HCT116 (cell line): ENCODE measurements around the gene DNAAF5. TPM values are rescaled to one million over a fixed set of nuclear protein-coding genes. Genes with fewer than 3 reads are reported as not detected.

Source experiments
- ATAC-seq: fragments of 200-7000 bp; cut with Tn5 transposase; 2 replicates; pipeline ENCODE4 v1.9.1; 2020; ENCODE audit warnings: mild to moderate bottlenecking, moderate library complexity
- BruUV-seq: library from RNA; stranded (reverse); fragments of 400-500 nt; replicated peaks from 2 replicates; lab custom pipeline; 2021; lab: Mats Ljungman, UMichigan
- CTCF ChIA-PET: fragments of 300-600 bp; sonication (Branson Sonifier 250); formaldehyde crosslinking; loops from one replicate; lab custom pipeline; 2021; ENCODE audit warnings: antibody characterized with exemption; lab: Charles Lee
- POLR2A ChIA-PET: fragments of 300-600, 350-600 bp; sonication (Branson Sonifier 250); formaldehyde crosslinking; loops from one replicate; lab custom pipeline; 2021; ENCODE audit warnings: antibody characterized with exemption; lab: Charles Lee
- RAD21 ChIA-PET, 2 experiments: fragments of 300-600 bp; sonication (Branson Sonifier 250); formaldehyde crosslinking; loops; one replicate each; lab custom pipeline; 2023; ENCODE audit warnings: low total read pairs in 2 of 2; ENCODE audit not compliant: uncharacterized antibody in 2 of 2, unreplicated experiment in 2 of 2, low non-redundant PET in 1 of 2; lab: Charles Lee
- DNase-seq: peaks from one replicate; pipeline ENCODE4 v3.0.0-alpha.2; 2010; ENCODE audit warnings: low read depth, low spot score
- H2AFZ ChIP-seq: fragments of 200-600 bp; shearing (Covaris generic), sonication (generic); 2 replicates; pipeline ENCODE4 v1.6.1; 2017; ENCODE audit warnings: low read depth, mixed run types, mixed read lengths, antibody characterized with exemption, low read length; ENCODE audit not compliant: poor library complexity, severe bottlenecking
- H3K27ac ChIP-seq: 2 replicates; pipeline ENCODE4 v1.5.1; 2012; ENCODE audit warnings: low read depth, low read length
- H3K27me3 ChIP-seq: fragments of 200-600 bp; sonication (generic); 2 replicates; pipeline ENCODE4 v1.6.1; 2016; ENCODE audit warnings: mixed run types, low read length, mixed read lengths; ENCODE audit not compliant: insufficient read depth
- H3K36me3 ChIP-seq, 2 experiments: fragments of 200-500 bp in 1 of 2; fragments of 200-600 bp in 1 of 2; sonication (Bioruptor generic) in 1 of 2; sonication (generic) in 1 of 2; 2 replicates each; pipeline versions ENCODE4 v1.5.1 to v1.6.1; 2014 to 2016; ENCODE audit warnings: low read length in 2 of 2, inconsistent platforms in 1 of 2, mixed read lengths in 1 of 2, mixed run types in 1 of 2; ENCODE audit not compliant: insufficient read depth in 2 of 2, control insufficient read depth in 1 of 2
- H3K4me1 ChIP-seq, 2 experiments: fragments of 200-600 bp in 1 of 2; sonication (generic) in 1 of 2; 2 replicates each; pipeline versions ENCODE4 v1.5.1 to v1.6.1; 2012 to 2017; ENCODE audit warnings: low read length in 2 of 2, inconsistent platforms in 1 of 2, mild to moderate bottlenecking in 1 of 2, mixed read lengths in 1 of 2, mixed run types in 1 of 2, moderate library complexity in 1 of 2; ENCODE audit not compliant: insufficient read depth in 2 of 2, control insufficient read depth in 1 of 2
- H3K4me2 ChIP-seq: fragments of 200-600 bp; sonication (generic); 2 replicates; pipeline ENCODE4 v1.6.1; 2017; ENCODE audit warnings: mixed run types, low read length, mixed read lengths
- H3K4me3 ChIP-seq, 2 experiments: fragments of 200-600 bp in 1 of 2; sonication (generic) in 1 of 2; replicated peaks in 1 of 2; 2 replicates each; pipeline ENCODE4 v1.5.1; 2011 to 2016; ENCODE audit warnings: low read length in 2 of 2, control low read depth in 1 of 2, low read depth in 1 of 2, mild to moderate bottlenecking in 1 of 2, mixed read lengths in 1 of 2, mixed run types in 1 of 2
- H3K79me2 ChIP-seq: fragments of 200-600 bp; sonication (generic); 2 replicates; pipeline ENCODE4 v1.6.1; 2017; ENCODE audit warnings: mild to moderate bottlenecking, mixed run types, low read length, moderate library complexity, mixed read lengths; ENCODE audit not compliant: insufficient read depth
- H3K9ac ChIP-seq: fragments of 200-600 bp; sonication (generic); 2 replicates; pipeline ENCODE4 v1.6.1; 2016; ENCODE audit warnings: low read length, mixed read lengths
- H3K9me2 ChIP-seq: fragments of 200-600 bp; sonication (generic), shearing (Covaris generic); 2 replicates; pipeline ENCODE4 v1.6.1; 2017; ENCODE audit warnings: mixed run types, mild to moderate bottlenecking, moderate library complexity; ENCODE audit not compliant: insufficient read depth
- H3K9me3 ChIP-seq, 2 experiments: fragments of 200-500 bp in 1 of 2; fragments of 200-600 bp in 1 of 2; sonication (Bioruptor generic) in 1 of 2; sonication (generic) in 1 of 2; 2 replicates each; pipeline ENCODE4 v1.6.1; 2014 to 2017; ENCODE audit warnings: low read length in 2 of 2, mixed read lengths in 2 of 2, inconsistent platforms in 1 of 2, low read depth in 1 of 2, mild to moderate bottlenecking in 1 of 2, mixed run types in 1 of 2, moderate library complexity in 1 of 2; ENCODE audit not compliant: control insufficient read depth in 1 of 2, insufficient read depth in 1 of 2
- H4K20me1 ChIP-seq: fragments of 200-600 bp; sonication (generic), shearing (Covaris generic); 2 replicates; pipeline ENCODE4 v1.6.1; 2017; ENCODE audit warnings: mixed run types, mild to moderate bottlenecking, moderate library complexity; ENCODE audit not compliant: insufficient read depth
- ATF3 ChIP-seq: IDR thresholded peaks from 2 replicates; pipeline ENCODE4 v1.6.1; 2012
- CBX3 ChIP-seq: IDR thresholded peaks from 2 replicates; pipeline ENCODE4 v1.6.1; 2012; ENCODE audit warnings: low read depth
- CEBPB ChIP-seq: IDR thresholded peaks from 2 replicates; pipeline ENCODE4 v1.6.1; 2012; ENCODE audit warnings: low read depth
- CTCF ChIP-seq, 3 experiments: fragments of 200-600 bp in 1 of 3; sonication (generic) in 1 of 3; IDR thresholded peaks in 2 of 3; conservative IDR thresholded peaks in 1 of 3; 2 replicates each; pipeline ENCODE4 v1.5.1; 2012 to 2017; ENCODE audit warnings: low read depth in 2 of 3, low read length in 2 of 3, antibody characterized with exemption in 1 of 3, borderline replicate concordance in 1 of 3, control low read depth in 1 of 3, mild to moderate bottlenecking in 1 of 3, mixed read lengths in 1 of 3, mixed run types in 1 of 3, moderate library complexity in 1 of 3; ENCODE audit not compliant: insufficient read depth in 1 of 3
- EZH2phosphoT487 ChIP-seq: fragments of 200-600 bp; IDR thresholded peaks from 2 replicates; pipeline ENCODE4 v1.6.1; 2018; ENCODE audit warnings: antibody characterized with exemption, borderline replicate concordance
- FOSL1 ChIP-seq: IDR thresholded peaks from 2 replicates; pipeline ENCODE4 v1.6.1; 2012; ENCODE audit warnings: low read depth
- MAX ChIP-seq: IDR thresholded peaks from 2 replicates; pipeline ENCODE4 v1.6.1; 2012
- POLR2AphosphoS5 ChIP-seq: IDR thresholded peaks from 2 replicates; pipeline ENCODE4 v1.6.1; 2011; ENCODE audit warnings: mild to moderate bottlenecking, low read depth, low read length, moderate library complexity
- RAD21 ChIP-seq: IDR thresholded peaks from 2 replicates; pipeline ENCODE4 v1.6.1; 2012; ENCODE audit warnings: low read depth, mild to moderate bottlenecking
- REST ChIP-seq: IDR thresholded peaks from 2 replicates; pipeline ENCODE4 v1.6.1; 2012; ENCODE audit warnings: low read depth
- SP1 ChIP-seq: IDR thresholded peaks from 2 replicates; pipeline ENCODE4 v1.6.1; 2012; ENCODE audit warnings: low read depth
- TCF7L2 ChIP-seq: IDR thresholded peaks from 2 replicates; pipeline ENCODE4 v1.7.0; 2011; ENCODE audit warnings: borderline replicate concordance, inconsistent platforms; ENCODE audit not compliant: insufficient read depth, insufficient read length; ENCODE audit errors: extremely low read depth
- YY1 ChIP-seq: IDR thresholded peaks from 2 replicates; pipeline ENCODE4 v1.6.1; 2011; ENCODE audit warnings: low read length, low read depth, moderate library complexity, mild to moderate bottlenecking; ENCODE audit not compliant: insufficient replicate concordance; ENCODE audit errors: extremely low read depth
- ZFX ChIP-seq: fragments of 450-650 bp; IDR thresholded peaks from 2 replicates; pipeline ENCODE4 v1.6.1; 2017
- ZNF274 ChIP-seq: fragments of 200-500 bp; sonication (Bioruptor generic); IDR thresholded peaks from 2 replicates; pipeline ENCODE4 v1.6.1; 2014; ENCODE audit warnings: mild to moderate bottlenecking, low read depth, low read length, inconsistent platforms
- intact Hi-C: fragments of 100-400 bp; cut with micrococcal nuclease; formaldehyde crosslinking; loops from 2 replicates; pipeline ENCODE4 v1.10.0; 2022
- total RNA-seq: library from RNA; stranded (reverse); gene quantifications from one replicate; pipeline ENCODE4 v1.2.1, GENCODE V29; 2021; ENCODE audit not compliant: unreplicated experiment
- TF ChIP-seq, protein P1 (sequence below): IDR thresholded peaks from 2 replicates; pipeline ENCODE4 v1.6.1; 2011; ENCODE audit warnings: mild to moderate bottlenecking, low read length, moderate library complexity; ENCODE audit not compliant: insufficient replicate concordance; ENCODE audit errors: extremely low read depth

DNAAF5 gene
- total RNA-seq, 1 experiment from 2014 or later: 69.4 TPM

GRCh38 chr7:760006-760405, 33.5 kb downstream of the DNAAF5 start:
- CTCF ChIA-PET: no interaction called here
- no peak for ATAC-seq
- no TSS peak for BruUV-seq

More at GRCh38 chr7:760006-760405, 33.5 kb downstream of the DNAAF5 start:
- Histone ChIP-seq H3K79me2 (peaks cover 5% of the 10 kb centered on the region; the same call in 1 of the 2 replicates), H3K27ac (no peak overlapping the region), H3K9me3 (no peaks in the 10 kb centered on the region), H3K4me2 (no peak overlapping the region), H3K4me1 (no peaks in the 10 kb centered on the region), H3K9me2 (no peaks in the 10 kb centered on the region), H3K4me3 (no peak overlapping the region), H3K27me3 (no peaks in the 10 kb centered on the region), H4K20me1 (no peaks in the 10 kb centered on the region), H2AFZ (no peak overlapping the region), H3K36me3 (peaks cover 21 to 55% of the 10 kb centered on the region in 2 experiments), H3K9ac (no peak overlapping the region)
- intact Hi-C loops: no loop called here
- RAD21 ChIA-PET: no interaction called here
- POLR2A ChIA-PET: no interaction called here
- no peak for DNase-seq
- TF ChIP-seq, protein P1, sequence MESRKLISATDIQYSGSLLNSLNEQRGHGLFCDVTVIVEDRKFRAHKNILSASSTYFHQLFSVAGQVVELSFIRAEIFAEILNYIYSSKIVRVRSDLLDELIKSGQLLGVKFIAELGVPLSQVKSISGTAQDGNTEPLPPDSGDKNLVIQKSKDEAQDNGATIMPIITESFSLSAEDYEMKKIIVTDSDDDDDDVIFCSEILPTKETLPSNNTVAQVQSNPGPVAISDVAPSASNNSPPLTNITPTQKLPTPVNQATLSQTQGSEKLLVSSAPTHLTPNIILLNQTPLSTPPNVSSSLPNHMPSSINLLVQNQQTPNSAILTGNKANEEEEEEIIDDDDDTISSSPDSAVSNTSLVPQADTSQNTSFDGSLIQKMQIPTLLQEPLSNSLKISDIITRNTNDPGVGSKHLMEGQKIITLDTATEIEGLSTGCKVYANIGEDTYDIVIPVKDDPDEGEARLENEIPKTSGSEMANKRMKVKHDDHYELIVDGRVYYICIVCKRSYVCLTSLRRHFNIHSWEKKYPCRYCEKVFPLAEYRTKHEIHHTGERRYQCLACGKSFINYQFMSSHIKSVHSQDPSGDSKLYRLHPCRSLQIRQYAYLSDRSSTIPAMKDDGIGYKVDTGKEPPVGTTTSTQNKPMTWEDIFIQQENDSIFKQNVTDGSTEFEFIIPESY: no peak
- TF ChIP-seq POLR2AphosphoS5 (no peak), ZFX (no peak), EZH2phosphoT487 (no peak), ATF3 (no peak), CEBPB (no peak), SP1 (no peak), CTCF (IDR thresholded peaks at IDR 0.05 in 2 of 3, conservative IDR thresholded peaks at IDR 0.05 in 1 of 3; ENCODE audit: borderline replicate concordance in 1 of 3, insufficient read depth in 1 of 3, low read depth in 2 of 3, low read length in 2 of 3) (no peak), REST (no peak), FOSL1 (no peak), MAX (no peak), TCF7L2 (no peak), RAD21 (no peak), YY1 (no peak), CBX3 (no peak), ZNF274 (no peak)
